HG02678 (cell line): ENCODE data around the gene APH1A.
A peak's percentile ranks its signal among the peaks of the same experiment; 100 is the strongest.
"Not testable (repeated sequence)": the region's sequence is repeated elsewhere in the genome, so short reads cannot be mapped to it uniquely, and the experiment has no call there.

Experiments used
- ATAC-seq: cut with Tn5 transposase; IDR thresholded peaks from one replicate; pipeline ENCODE4 v1.9.1; 2021; ENCODE audit warnings: mild to moderate bottlenecking, moderate library complexity; ENCODE audit not compliant: unreplicated experiment

The APH1A gene

DNA sequence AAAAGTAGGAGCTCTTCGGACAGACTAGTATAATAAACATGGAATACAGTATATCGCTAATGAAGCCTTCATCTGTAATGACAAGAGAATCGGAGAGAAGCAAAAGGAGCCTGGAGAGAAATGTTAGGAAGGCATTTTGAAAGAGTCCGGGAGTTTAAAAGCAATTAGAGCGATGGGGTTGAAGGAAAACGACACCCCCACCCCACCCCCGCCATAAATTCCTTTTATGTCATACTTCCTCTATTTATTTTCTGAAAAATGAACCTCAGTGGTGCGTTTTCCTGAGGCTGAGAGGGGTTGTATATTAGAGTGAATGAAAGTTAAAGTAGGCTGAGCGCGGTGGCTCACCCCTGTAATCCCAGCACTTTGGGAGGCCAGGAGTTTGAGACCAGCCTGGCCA, 635 bp upstream of the APH1A start:
- no peak for ATAC-seq

DNA sequence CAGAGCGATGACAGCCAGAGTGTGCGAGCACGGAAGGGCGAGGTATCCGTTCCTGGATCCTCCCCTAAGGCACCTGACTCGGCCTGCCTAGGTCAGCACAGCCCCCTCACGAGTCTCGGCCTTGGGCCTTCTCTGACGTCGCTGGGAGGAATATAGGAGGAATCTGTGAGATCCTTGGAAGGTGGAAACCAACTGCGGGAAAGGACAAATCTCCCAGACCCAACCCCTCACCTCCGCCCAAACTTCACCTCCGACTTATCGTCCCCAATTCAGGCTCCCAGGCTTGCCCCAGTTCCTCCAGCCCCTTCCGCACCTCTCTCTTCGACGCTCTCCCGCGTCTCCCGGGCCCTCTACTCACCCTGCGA, 494 bp downstream of the APH1A start:
- ATAC-seq = peak; percentile 17

DNA sequence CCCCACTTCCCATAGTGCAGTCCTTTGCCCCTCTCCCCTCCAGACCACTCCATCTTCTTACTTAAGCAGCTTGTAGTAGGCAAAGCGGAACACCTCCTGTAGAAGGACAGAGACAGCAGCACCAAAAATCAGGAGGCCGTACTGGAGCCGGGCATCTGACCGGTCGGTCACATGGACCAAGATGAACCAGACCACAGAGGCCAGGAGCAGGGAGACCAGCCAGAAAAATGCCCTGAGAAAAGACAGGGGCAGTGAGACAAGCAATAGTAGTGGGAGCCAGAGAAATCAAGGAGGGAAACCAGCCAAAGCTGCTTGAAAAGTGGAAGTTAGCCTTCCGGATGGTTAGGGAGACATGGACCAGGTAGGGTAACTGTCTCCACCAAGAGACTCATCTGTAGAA, 920 bp downstream of the APH1A start:
- ATAC-seq = no peak

DNA sequence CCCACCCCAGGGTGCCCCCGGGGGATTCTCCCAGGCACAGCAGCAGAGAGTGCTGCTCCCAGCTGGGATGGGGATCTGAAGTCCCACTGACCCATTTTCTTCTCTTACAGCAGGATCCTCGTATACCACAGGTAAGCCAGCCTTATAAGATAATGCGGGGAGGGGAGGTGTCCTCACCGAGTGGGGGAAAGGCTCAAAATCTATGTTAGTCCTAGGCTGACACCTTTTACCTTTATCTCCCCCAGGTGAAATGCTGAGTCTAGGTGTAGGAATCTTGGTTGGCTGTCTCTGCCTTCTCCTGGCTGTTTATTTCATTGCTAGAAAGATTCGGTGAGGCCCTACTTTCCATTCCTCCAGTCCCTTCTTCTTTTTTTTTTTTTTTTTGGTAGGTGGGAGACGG, 5.3 kb downstream of the APH1A start:
- no peak for ATAC-seq

GRCh38 chr1:150262388-150263320, 6.2 kb downstream of the APH1A start:
- no peak for ATAC-seq

GRCh38 chr1:150261367-150261766, 7.4 kb downstream of the APH1A start:
- ATAC-seq = no peak

DNA sequence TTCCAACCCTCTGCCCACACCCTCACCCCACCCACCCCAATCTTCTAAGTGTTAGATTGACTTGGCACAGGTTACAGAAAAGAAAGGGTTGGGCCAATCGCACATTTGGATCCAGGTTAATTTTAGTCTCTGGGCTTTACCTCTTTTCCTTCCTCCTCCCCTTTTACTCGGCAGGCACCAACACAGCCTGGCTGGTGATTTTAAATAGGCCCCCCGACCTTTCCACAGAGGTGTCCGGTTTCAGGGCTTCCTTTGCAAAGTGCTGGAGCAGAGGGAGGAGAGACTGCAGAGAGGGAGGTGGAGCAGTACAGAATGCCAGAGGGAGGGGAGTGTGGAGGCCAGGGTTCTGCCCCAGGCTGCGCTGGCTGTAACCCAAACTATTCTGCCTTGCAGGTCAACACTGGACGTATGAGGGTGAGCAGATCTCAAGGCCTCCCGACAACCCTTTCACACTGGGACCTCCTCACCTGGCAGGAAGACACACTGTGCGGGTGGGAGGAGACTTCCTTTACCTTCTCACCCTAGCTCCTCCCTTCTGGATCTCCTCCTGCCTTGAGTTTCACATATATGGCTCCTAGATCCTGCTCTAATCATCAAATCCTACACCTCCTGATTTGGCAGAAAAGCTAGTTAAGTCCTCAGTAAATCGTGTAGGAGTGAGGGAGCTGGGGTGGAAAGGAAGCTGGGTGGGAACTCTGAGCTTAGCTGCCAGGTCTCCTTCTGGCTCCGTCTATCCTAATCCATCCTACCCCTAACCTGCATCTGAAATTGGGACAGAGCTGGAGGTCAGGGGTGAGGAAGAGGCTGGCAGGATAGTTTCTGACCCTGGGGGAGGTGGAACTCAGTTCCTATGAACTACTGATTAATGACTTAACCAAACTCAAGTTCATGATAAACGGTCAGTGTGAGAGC, 8.8 kb downstream of the APH1A start:
- ATAC-seq = no peak

- ATAC-seq = no peak
Observed at GRCh38 chr1:150259217-150259616, 9.6 kb downstream of the APH1A start.

DNA sequence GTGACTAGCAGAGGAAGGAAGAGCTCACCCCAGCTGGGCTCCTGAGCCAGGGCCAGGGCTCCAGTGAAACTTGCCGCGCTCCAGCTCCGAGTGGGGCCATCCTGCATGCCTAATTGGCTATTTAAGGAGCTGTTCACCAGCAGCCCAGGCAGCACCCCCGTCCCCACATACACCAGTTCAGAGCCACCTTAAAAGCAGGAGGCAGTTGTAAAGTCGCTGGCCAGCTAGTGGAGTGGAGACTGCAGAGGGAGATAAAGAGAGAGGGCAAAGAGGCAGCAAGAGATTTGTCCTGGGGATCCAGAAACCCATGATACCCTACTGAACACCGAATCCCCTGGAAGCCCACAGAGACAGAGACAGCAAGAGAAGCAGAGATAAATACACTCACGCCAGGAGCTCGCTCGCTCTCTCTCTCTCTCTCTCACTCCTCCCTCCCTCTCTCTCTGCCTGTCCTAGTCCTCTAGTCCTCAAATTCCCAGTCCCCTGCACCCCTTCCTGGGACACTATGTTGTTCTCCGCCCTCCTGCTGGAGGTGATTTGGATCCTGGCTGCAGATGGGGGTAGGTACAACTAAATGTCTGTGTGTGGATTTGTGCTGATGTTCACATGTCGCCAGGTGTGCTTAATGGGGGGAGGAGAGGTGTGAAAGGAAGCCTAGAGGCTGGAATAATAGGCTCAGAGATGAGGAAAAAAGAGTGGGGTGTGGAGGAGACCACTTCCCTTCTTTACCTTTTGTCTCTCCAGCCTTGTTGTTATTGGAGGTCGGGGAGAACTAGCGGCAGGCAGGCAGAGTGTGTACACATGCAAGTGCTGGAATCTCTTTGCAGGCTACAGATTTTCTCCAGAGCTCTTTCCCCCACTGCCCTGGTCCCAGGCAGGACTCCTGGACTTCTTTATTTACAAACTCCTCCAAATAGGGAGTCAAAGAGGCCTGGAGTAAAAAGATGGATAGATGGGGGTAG, 10.9 kb downstream of the APH1A start, which contains the start of gene CA14:
CA14 (plus strand) TSS at position 151 of the 962 bp plus-strand sequence; CDS start at position 506, 355 bp downstream.
- ATAC-seq = no peak

GRCh38 chr1:150256554-150257341, 12.1 kb downstream of the APH1A start:
- ATAC-seq = no peak

DNA sequence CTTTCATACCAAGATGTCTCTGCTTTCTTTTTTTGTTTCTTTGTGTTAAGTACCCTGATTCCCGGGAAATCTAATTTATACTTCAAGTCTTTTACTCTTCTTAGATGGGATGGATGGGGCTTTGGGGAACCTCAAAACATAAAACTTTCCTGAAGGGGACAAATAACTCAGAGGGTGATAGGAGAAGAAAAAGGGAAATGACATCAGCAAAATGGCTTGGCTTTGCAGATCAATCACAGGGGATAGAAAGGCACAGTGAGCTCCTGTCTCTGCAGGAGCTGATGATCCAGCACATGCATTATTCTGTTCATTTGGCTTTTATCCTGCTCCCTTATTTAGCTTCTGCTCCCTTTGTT, 12.6 kb downstream of the APH1A start:
- no peak for ATAC-seq

- ATAC-seq = no peak
Observed at GRCh38 chr1:150249936-150250335, 18.9 kb downstream of the APH1A start.

- ATAC-seq = no peak
Observed at GRCh38 chr1:150243003-150243402, 25.8 kb downstream of the APH1A start.

- ATAC-seq = no peak
Observed at GRCh38 chr1:150237746-150238145, 31.1 kb downstream of the APH1A start.

GRCh38 chr1:150237176-150237575, 31.6 kb downstream of the APH1A start:
- ATAC-seq = not testable (repeated sequence)

DNA sequence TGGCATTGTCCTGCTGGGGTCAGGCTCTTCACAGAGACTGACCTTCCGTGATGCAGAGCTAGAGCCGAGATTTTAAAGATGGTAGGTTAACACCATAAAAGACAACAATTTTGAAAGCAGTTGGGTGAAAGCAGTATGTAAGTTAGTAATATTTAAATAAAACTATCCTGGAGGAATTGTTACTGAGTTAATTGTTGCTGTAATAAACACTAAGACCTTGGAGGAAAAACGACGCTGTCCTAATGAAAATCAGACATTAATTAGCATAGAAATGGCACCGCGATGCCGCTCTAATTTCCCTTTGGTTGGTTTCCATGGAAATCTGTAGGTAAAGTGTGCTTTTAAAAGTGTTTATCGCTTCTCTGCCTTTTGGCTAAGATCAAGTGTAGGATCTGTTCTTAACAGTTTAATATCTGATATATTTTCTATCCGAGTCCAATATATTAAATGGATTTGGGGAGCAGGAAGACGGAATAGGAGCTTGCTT, 32.2 kb downstream of the APH1A start:
- ATAC-seq = no peak

DNA sequence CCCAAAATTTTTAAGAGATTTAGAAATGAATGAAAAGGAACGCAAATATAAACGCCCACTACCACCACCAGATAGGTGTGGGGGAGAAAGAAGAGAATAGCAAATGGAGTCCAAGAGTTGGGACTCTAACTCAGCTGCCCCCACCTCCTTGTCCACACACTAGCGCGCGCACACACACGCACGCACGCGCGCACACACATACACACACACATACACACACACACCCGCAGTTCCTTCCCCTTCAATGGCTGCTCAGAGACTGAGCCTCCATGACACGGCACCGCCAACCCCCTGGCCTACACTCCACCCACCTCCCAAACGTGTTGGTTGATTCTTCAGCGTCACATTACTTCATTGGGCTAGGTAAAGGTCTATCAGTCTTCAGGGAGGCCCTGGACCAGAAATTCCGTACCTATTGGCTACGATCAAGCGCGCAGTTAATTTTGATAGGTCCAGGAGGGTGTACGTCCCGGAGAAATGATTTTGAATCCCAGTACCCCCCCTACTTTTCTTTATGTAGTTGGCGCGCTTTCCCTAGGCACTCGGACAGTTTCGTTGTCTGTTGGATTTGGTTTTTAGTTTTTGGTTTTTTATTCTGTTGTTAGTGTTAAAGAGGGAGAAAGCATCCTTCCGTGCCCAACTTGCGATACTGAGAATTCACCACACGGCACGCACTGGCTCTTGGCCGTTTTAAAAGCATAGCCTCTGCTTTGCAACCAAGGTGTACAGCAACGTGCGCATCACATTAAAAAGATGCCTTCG, 32.8 kb downstream of the APH1A start, which contains the start of gene ANP32E:
ANP32E (minus strand) TSS at position 261 of the 762 bp plus-strand sequence. CDS start 326 bp downstream, outside the sequence.
- ATAC-seq = peak; percentile 85

DNA sequence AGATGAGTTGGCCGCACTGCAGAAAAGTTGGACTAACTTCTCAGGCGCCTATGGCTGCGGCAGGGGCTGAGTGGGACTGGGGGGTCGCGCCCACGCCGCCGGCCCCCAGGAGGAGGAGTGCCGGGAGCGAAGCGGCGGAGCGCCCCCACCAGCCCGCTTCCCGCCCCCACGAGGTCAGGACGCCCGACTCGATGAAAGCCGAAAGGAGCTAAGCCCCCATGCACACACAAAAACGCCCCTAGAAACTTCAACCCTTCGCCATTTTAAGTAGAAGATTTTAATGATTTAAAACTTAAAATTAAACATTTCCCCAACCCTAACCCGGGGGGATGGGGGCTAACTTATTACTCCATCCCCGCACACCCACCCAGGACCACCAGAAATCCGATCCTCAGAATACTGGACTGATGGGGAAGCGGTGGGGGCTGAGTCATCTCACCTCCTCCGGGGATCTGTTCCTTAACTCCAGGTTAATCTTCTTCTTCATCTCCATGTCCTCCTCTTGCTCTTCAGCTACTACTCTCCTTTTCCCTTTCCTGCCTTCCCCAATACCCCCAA, 33.4 kb downstream of the APH1A start:
- ATAC-seq = no peak
